ENCODE results near the gene CBARP. TPM values are rescaled to one million over a fixed set of nuclear protein-coding genes. Genes with fewer than 3 reads are reported as not detected.

Gene CBARP
- total RNA-seq, 4 donors from 2014 or later: 0.58 to 1.0 (median 0.99) TPM; not detected in 1

DNA sequence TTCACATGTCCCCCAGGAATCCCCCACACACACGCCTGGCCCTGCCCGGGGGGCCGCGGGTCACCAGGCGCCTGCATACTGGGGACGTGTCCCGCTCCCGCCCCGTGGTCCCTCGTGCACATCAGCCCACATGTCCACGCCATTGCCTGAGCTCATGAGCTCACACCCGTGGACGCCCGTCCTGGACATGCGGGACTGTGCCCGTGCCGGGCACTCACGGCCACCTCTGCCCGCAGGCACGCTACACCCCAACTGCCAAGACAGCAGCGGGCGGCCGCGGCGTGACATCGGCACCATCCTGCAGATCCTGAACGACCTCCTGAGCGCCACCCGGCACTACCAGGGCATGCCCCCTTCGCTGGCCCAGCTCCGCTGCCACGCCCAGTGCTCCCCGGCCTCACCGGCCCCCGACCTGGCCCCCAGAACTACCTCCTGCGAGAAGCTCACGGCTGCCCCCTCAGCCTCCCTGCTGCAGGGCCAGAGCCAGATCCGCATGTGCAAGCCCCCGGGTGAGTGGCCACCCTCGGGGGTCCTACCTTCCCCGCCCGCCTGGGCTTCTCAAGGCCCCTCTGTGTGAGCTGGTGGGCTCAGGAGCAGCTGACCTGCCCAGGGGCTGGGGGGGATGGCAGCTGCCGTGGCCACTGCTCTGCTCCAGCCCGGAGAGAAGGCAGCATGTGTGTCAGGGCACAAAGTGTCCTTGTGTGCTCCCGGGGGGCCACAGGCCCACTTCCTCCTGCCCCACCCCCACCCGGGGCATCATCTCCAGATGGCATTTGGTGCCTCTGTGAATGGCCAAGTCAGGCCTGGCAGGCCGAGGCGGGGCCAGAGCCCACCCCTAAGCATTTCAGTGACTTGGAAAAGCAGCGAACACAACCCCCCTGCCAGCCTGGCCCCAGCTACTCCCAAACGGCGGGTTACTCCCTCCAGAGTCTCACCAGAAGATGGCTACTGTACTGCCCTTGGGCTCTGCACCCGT, 17.7 kb upstream of the CBARP start:
- H3K36me3 ChIP-seq: peaks cover 36 to 67% (median 63%) of the 10 kb centered on the region in 4 donors
- DNase-seq (ENCODE audit: extremely low spot score): no peak
- no peaks in the 10 kb centered on the region for H3K27me3 ChIP-seq
- peak overlapping the region; percentile 99 to 100 (median 100) for H3K27ac ChIP-seq (replicated peaks in 1 of 4)
- WGBS: 85% methylated on average over 28 of the region's 52 CpGs
- TF ChIP-seq, protein P1, sequence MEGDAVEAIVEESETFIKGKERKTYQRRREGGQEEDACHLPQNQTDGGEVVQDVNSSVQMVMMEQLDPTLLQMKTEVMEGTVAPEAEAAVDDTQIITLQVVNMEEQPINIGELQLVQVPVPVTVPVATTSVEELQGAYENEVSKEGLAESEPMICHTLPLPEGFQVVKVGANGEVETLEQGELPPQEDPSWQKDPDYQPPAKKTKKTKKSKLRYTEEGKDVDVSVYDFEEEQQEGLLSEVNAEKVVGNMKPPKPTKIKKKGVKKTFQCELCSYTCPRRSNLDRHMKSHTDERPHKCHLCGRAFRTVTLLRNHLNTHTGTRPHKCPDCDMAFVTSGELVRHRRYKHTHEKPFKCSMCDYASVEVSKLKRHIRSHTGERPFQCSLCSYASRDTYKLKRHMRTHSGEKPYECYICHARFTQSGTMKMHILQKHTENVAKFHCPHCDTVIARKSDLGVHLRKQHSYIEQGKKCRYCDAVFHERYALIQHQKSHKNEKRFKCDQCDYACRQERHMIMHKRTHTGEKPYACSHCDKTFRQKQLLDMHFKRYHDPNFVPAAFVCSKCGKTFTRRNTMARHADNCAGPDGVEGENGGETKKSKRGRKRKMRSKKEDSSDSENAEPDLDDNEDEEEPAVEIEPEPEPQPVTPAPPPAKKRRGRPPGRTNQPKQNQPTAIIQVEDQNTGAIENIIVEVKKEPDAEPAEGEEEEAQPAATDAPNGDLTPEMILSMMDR (IDR thresholded peaks at IDR 0.05): no peak
- TF ChIP-seq EP300 (IDR thresholded peaks at IDR 0.05) (no peak), POLR2A (IDR thresholded peaks at IDR 0.05; ENCODE audit: low read depth) (no peak), POLR2AphosphoS5 (IDR thresholded peaks at IDR 0.05) (no peak)
- no peaks in the 10 kb centered on the region for H3K9me3 ChIP-seq
- no peak overlapping the region for H3K4me3 ChIP-seq
- peaks cover 75 to 100% (median 95%) of the 10 kb centered on the region in 4 donors for H3K4me1 ChIP-seq
- intact Hi-C loops (cut with DNase I): no loop called here

DNA sequence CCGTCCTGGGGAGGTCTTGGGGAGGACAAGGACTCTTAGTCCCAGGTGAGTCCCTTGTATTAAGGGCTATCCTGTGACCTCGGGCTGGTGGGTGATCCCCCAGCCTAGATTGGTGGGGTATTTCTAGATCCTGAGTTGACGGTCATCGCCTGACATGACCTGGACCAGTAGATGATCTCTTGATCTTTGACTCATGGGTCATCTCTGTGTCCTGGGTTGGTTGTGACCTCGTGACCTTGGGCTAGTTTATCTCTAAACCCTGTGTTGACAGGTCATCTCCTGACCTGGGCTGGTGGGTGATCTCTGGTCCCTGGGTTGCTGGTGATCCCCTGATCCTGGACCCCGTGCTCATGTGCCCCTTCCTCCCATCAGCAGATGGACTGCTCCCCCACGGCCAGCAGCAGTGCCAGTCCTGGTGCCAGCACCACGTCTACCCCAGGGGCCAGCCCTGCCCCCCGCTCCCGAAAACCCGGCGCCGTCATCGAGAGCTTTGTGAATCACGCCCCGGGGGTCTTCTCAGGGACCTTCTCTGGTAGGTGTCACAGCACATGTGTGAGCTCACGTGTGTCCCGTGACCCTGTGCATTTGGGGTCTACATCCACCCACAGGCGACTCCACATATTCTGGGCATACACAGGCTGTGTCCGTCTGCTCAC, 16.9 kb upstream of the CBARP start:
- Histone ChIP-seq H3K36me3 (peaks cover 36 to 73% (median 65%) of the 10 kb centered on the region in 4 donors), H3K4me1 (peaks cover 67 to 94% (median 87%) of the 10 kb centered on the region in 4 donors), H3K9me3 (no peaks in the 10 kb centered on the region), H3K4me3 (peak overlapping the region; percentile 77 to 89 (median 82)), H3K27me3 (no peaks in the 10 kb centered on the region), H3K27ac (replicated peaks in 1 of 4) (peak overlapping the region; percentile 99 to 100 (median 100))
- no peak for DNase-seq (ENCODE audit: extremely low spot score)
- intact Hi-C loops (cut with DNase I): no loop called here
- 85% methylated on average over 16 of the region's 20 CpGs for WGBS
- TF ChIP-seq, protein P1 (IDR thresholded peaks at IDR 0.05): no peak
- TF ChIP-seq POLR2A (IDR thresholded peaks at IDR 0.05; ENCODE audit: low read depth) (no peak), POLR2AphosphoS5 (IDR thresholded peaks at IDR 0.05) (no peak), EP300 (IDR thresholded peaks at IDR 0.05) (no peak)

DNA sequence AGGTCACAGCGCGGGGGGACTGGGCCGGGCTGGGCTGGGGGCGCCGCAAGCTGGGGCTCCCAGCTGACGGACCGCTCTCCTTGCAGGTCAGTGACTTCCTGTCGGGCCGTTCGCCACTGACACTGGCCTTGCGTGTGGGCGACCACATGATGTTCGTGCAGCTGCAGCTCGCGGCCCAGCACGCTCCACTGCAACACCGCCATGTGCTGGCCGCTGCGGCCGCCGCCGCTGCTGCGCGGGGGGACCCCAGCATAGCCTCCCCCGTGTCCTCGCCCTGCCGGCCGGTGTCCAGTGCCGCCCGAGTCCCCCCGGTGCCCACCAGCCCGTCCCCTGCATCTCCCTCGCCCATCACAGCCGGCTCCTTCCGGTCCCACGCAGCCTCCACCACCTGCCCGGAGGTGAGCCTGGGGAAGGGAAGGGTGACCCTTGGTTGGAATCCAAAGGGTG, 16.3 kb upstream of the CBARP start:
- TF ChIP-seq, protein P1 (IDR thresholded peaks at IDR 0.05): no peak
- peak in 1 of 2 donors; percentile 73 for TF ChIP-seq POLR2AphosphoS5 (IDR thresholded peaks at IDR 0.05)
- intact Hi-C loops (cut with DNase I): no loop called here
- Histone ChIP-seq H3K27ac (replicated peaks in 1 of 4) (peak overlapping the region; percentile 99 to 100 (median 100)), H3K36me3 (peaks cover 36 to 73% (median 65%) of the 10 kb centered on the region in 4 donors), H3K4me1 (peaks cover 61 to 88% (median 82%) of the 10 kb centered on the region in 4 donors), H3K27me3 (peaks cover 0 to 3% (median 0%) of the 10 kb centered on the region in 4 donors), H3K4me3 (peak overlapping the region; percentile 77 to 89 (median 82)), H3K9me3 (no peaks in the 10 kb centered on the region)
- 75% methylated on average over 20 of the region's 37 CpGs for whole genome bisulfite sequencing
- no peak for DNase-seq (ENCODE audit: extremely low spot score)

DNA sequence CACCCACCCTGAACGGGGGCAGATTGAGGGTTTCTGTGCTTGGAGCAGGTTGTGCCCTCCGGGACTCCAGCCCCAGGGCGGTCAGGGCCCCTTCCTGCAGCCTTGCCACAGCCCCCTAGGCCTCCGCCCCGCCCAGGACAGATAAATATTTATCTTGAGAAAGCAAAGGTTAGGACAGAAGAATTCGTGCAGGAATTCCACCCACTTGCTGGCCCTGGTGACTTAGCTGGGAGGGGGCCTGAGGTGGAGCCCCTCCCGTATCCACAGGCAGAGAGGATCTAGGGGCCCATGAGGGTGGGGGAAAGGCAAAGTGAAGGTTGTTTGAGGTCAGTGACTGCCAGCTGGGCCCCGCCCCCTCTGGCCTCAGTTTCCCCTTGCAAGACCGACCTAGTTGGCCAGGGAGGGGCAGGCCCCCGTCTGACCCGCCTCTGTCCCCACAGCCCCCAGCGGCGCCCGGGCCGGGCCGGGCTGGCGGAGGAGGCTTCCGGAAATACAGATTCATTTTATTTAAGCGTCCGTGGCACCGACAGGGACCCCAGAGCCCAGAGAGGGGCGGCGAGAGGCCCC, 15.8 kb upstream of the CBARP start:
- Histone ChIP-seq H3K4me1 (peaks cover 56 to 83% (median 76%) of the 10 kb centered on the region in 4 donors), H3K27ac (replicated peaks in 1 of 4) (peak overlapping the region; percentile 99 to 100 (median 100)), H3K9me3 (no peaks in the 10 kb centered on the region), H3K27me3 (peaks cover 0 to 3% (median 0%) of the 10 kb centered on the region in 4 donors), H3K4me3 (peak overlapping the region; percentile 77 to 89 (median 82)), H3K36me3 (peaks cover 36 to 73% (median 65%) of the 10 kb centered on the region in 4 donors)
- peak; percentile 95 for DNase-seq (ENCODE audit: extremely low spot score)
- WGBS: 13% methylated on average over 16 of the region's 23 CpGs
- TF ChIP-seq, protein P1 (IDR thresholded peaks at IDR 0.05): no peak
- peak; percentile 6 to 53 for TF ChIP-seq POLR2AphosphoS5 (IDR thresholded peaks at IDR 0.05)
- TF ChIP-seq POLR2A (IDR thresholded peaks at IDR 0.05; ENCODE audit: low read depth): no peak
- intact Hi-C loops (cut with DNase I): no loop called here

Data from esophagus muscularis mucosa (tissue), 4 donors.